COLO668 (cell line): ENCODE measurements around the gene CLMN.

ENCODE experiments used
- DNase-seq: peaks from one replicate; lab custom pipeline; 2025; ENCODE audit not compliant: unreplicated experiment; lab: John Stamatoyannopoulos, UW

CLMN gene

DNA sequence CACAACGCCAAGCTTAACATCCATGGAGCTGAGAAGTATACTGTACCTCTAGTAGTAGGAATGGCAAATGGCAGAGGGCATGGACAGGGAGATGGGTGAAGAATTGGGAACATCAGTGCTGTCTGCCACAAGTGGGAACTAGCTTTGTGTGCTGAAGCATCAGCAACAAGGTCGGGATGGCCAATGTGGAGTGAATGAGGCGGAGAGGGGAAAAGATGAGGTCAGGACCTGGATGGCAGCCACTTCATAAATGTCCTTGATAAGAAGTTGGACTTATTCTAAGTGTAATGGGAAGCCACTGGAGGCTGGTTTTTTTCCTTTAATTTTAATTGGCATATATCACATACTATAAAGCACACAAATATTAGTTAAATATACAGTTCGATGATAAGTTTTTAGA, 21.9 kb upstream of the CLMN start:
- no peak for DNase-seq

DNA sequence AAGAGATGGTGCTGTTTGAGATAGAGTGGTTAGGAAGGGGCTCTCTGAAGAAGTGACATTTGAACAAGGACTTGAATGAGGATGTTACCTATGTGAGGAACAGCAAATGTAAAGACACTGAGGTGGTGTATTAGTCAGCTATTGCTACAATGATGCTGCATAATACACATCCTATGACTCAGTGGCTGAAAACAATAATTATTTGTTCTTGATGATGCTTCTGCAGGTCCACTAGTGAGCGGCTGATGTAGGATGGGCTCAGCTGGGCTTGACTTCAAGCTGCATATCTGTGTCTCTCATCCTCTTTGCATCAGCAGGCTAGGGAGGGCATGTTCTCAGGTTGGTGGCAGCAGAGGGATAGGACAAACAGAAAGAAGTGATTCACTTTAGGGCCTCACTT, 21.4 kb upstream of the CLMN start:
- no peak for DNase-seq

DNA sequence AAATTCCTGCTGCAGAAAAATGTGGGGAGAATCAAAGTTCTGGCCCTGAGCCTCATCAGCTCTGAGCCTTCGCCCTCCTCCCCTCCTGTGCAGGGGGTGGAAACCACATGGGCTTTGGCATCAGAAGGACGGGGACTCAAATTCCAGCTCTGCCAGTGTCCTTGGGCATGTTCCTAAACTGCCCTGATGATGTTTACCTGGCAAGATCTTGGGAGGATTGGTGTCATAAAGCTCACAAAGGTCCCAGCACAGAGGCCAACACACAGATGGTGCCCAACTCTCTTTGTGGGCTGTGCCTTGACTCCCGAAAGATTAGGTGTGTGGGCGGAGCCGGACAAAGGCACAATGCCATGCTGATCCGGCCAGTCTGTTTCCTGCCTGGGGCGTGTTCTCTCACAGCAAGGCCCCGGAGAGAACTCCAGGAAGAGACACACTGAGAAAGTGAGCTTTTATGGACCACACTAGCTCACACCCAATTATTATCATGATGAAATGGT, 20.5 kb upstream of the CLMN start:
- DNase-seq, result no peak

DNA sequence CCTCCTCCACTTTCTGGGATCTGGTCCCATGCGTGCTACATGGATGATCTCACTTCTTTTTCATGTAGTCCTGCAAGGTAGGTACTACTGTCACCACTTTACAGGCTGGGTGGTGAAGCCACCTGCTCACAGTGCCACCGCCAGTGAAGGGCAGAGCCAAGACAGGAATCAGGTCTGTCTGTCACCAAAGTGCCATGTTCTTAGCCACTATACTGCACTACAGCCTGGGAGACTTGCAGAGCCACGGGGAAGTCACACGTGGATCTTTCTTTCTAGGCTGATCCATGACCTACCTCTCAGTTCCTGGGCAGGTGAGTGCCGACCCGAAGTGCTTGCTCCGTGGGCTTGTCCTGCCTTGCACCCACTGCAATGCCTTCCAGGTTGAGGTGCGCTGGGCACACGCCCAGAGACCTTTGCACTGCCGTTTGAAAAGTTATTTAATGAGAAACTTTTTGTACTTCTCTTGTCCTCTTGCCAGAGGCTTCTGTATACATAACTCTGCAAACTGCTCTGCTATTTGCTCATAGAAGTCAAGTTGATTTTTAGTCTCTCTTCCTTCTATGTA, 19.7 kb upstream of the CLMN start:
- no peak for DNase-seq

DNA sequence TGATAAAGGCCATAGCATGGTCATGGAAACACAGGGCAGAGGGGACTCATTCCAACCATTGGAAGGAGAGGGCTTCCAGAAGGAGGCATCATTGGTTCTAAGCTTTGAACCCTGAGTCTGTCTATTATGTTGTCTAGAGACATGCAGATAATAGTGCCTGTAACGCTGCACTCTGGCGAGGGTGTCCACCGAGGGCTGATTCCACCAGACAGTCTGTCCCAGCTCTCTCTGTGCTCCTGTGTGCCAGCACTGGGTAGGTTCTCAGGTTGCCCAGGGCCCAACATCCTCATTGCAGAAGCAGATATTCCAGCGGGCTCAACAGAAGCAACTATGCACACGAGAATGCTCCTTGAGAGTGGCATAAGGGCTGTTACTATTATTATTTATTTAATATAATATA, 18.7 kb upstream of the CLMN start:
- DNase-seq, result no peak

DNA sequence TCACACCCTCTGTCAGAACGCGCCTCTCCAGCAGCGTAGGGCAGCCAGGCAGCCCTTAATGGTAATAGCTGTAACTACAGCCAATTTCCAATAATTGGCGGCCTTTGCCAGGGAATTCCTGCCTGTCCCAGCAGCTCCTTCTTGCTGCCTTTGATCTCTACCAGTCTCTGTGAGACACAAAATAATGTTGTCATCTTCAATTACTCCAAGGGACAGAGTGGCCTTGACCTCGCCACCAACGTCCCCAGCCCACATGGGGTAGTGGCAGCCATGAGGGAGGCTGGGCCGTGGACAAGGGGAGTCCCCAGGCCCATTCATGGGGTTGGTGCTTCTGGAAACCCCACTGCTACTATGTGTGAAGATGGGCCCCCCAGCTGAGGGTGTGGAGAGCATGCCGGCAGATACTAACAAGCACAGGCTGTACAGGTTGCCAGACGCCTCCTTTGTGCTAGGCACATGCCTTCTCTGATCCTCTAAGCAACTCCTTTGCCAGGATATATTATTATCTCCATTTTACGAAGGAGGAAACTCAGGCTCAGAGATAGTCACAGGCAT, 17.4 kb upstream of the CLMN start:
- DNase-seq, result no peak

DNA sequence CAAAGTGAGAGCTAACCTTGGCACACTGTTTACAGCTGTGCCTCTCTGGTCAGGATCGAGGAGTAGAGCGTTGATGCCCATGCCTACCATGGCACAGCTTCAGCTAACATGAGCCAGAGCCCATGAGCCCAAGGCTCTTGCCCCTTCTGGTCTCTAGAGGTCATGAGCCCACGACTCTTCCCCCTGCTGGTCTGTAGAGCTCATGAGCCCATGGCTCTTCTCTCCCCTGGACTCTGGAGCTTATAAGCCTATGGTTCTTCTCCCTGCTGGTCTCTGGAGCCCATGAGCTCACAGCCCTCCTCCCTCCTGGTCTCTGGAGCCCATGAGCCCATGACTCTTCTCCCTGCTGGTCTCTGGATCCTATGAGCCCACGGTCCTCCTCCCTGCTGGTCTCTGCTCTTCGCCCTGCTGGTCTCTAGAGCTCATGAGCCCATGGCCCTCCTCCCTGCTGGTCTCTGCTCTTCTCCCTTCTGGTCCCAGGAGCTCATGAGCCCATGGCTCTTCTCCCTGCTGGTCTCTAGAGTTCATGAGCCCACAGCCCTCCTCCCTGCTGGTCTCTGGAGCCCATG, 16.6 kb upstream of the CLMN start:
- DNase-seq, result no peak

DNA sequence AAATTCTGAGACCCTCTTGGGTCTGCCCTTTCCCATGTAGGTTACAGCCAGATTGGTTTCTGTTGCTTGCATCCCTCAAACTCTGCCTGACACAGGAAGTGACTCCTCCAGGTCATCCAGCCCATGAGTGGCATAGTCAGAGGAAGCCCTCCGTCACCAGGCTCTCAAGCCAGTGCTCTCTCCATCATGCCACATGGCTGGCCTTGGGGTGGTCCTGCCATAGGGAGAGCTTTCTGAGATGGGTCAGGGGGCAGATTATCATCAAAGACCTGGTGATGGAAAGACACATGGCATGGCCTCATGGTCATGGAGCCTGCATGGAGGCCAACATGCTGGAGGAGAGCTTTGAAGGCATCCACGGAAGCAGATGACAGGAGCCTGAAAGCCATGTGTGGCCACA, 15.4 kb upstream of the CLMN start:
- DNase-seq, result no peak

DNA sequence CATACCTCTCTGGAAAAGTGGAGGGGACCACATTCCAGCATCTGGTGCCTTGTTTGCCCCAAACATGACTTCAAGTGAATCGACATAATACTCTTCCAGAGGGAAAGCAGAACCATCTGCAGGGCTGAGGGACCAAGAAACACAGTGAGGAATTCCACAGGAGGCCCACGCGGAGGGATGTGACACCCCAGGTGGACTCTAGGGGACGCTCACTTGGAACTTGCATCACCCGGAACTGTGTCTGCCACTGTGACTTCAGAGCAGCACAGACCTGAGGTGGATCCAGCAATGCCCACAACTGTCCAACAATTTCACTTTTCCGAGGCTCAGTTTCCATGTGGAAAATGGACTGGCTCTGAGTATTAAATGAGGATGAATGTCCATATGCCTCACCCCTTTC, 14.3 kb upstream of the CLMN start:
- no peak for DNase-seq

DNA sequence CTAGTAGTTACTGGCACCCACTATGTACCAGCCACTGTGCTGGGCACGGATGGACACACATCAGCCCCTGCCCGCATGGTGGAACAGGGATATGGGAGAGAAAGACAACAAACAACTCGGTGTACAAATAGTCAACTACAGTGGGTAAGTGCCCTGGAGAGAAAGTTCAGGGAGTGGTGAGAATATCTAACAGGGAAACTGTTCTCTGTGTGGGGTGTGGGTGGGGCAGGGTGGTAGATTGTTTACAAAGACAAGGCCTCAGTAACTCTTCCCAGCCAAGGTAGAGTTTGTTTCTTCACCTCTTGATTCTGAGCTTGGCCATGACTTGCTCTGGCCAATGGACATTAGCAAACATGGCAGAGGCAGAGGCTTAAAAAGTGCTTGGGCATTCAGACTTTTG, 12.9 kb upstream of the CLMN start:
- DNase-seq, result no peak

DNA sequence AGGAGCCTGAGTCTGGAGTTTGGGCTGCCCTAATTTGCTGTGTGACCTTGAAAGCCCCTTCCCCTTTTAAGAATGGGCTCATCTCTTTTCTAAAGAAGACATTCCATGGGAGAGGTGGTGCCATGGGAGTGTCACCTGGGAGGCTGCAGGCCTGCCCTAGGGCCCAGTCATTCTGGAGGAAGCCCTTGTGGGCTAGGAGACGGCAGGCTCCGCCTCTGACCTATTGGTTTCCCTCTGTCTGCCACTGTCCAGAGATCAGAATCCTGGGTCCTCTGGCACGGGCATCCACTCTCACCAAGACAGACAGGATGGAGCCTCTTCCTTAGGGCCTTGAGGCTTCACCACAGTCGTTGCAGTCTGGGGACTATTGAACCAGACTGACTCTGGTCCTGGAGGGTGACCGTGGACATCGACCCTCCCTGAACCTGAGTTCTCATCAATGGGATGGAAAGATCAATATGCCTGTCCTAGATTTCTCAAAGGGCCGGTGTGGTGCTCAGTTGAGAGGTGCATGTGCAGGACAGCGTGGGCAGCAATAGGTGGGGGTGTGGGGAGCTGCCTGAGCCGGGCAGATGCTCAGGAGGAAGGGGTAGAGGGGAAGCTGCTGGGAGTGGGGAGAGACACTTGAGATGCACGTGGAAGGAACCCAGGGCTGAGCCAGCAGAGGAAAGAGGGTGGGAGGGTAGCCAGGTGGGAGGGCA, 12.2 kb upstream of the CLMN start:
- DNase-seq, result no peak

DNA sequence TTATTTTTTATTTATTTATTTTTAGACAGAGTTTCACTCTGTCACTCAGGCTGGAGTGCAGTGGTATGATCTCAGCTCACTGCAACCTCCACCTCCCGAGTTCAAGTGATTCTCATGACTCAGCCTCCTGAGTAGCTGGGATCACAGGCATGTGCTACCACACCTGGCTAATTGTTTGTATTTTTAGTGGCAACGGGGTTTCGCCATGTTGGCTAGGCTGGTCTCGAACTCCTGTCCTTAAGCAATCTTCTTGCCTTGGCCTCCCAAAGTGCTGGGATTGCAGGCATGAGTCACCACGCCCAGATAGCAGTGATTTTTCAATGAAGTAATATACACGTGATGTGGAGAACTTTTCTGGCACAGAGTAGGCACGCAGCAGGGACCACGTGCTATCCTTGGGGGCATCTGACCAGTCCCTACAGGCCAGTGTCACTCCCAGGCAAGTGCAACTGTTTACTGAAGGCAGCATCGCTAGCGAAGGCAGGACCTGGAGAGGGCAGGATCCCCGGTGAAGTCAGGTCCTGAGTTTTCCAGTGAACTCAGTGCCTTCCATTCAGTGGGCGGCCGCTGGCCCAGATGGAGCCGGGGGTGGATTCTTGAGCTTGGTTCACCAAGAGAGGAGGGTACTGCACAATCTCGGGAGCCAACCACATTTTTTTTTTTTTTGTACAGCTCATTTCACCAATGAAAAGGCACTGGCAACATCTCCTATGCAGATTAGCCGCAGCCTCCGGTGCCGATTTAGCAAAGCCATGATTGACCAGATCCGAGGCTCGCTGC, 11.1 kb upstream of the CLMN start:
- DNase-seq, result no peak

DNA sequence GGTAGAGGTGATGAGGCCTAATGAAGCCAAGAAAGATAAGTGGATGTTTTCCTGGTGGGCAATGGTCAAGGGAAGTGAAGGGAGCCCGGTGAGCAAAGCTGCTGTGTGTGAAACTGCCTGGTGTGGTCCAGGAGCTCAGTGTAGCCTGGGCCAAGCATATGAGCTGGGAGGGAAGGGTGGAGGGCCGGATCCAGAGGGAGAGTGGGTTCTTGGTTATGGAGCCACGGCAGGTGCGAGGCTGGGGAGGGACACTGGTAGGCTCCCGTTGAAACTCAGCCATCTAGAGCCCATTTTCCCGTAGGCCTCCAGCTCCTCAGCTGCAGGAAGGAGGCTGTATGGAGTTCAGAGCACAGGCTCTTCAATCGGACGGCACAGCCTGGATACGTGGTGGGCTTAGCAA, 10.2 kb upstream of the CLMN start:
- DNase-seq, result no peak

DNA sequence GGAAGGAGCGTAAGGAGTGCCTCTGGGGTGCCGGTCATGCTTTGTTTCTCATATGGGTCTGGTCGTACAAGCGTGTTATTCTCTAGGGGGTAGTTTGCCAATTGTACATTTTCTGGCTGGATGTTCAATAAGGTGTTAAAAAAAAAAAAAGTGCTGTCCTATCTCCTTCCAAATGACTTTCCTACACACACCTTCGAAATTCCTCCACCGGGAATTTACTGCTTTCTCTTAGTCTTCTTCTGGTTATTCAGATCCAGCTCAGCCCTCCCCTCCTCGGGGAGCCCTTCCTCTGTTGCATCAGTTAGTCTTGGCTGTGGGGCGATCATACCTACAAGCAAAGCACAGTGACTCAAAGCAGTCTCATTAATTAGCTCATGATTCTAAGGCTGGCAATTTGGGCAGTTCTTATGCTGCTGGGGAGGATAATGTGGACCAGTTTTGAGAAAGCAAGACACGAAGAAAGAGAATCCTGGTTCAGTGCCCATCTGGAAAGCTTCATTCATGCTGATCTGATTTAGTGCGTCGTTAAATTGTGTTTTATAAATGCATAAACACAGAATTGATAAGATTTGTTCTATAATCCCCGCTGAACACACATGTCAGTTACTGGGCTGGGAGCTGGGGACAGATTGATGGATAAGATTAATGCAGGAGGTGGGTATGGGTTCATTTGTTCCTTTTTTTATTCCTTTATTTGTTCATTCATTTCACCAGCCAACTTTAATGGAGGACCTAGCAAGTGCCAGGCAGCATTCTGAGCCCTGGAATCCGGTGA, 9.2 kb upstream of the CLMN start:
- DNase-seq, result no peak

DNA sequence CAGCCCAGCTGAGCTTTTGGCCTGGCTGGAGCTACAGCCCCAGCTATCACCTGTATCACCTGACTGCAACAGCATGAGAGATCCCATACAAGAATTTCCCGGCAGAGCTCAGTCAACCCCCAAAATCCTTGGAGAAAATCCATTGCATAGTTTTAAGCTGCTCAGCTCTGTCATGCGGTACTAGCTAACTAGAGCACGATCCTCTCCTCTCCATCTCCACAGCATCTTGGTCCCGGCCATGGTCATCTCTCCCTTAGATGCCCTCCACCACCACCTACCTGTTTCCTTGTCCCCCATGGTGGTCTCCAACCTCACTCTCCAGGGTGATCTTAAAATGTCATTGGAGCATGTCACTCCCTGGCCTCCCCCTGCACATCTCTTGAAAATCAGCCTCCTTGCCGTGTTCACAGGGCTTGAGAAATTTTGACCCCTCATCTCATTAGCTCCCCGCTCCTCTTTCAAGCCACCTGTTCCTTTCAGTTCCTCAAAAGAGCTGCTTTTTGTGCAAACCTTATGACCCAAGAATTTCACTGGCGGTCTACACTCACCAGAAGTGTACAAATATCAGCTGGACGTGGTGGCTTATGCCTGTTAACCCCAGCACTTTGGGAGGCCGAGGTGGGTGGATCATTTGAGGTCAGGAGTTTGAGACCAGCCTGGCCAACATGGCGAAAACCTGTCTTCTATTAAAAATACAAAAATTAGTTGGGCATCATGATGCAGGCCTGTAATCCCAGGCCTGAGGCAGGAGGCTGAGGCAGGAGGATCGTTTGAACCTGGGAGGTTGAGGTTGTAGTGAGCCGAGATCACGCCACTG, 8.1 kb upstream of the CLMN start:
- DNase-seq, result no peak

DNA sequence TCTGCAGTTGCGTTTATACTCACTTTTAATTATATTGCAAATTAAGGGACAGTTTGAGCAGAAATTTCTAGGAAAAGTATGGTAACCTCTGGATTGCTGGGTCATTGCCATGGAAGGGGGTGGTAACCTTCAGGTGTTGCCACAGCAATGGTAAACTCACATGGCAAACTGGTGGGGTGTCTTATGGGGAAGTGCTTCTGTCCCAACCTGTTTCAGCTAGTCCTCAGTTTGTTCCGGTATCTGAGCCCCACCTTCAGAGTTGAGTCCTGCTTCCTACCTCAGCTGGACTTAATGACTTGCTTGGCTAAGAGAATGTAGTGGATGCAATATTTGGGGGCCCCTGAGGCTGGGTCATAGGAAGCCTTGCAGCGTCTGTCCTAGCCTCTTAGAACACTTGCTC, 7.3 kb upstream of the CLMN start:
- no peak for DNase-seq

DNA sequence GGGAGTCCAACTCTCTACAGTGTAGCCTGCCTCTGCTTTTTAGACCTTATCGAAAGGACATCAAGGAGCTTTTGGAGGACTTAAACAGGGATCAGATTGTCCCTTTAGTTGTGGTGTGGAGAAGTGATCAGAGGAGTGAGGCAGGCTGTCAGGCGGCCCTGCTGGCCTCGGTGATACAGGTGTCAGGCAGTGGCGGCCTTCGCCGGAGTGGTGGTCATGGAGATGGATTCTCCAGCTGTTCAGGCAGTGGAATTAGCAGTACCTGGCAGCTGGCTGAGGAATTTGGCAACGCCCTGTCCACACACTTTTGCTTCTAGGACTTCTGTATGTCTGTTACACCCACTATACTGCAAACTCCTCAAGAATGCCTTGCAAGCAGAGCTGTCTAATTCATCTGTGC, 4.2 kb upstream of the CLMN start:
- no peak for DNase-seq

DNA sequence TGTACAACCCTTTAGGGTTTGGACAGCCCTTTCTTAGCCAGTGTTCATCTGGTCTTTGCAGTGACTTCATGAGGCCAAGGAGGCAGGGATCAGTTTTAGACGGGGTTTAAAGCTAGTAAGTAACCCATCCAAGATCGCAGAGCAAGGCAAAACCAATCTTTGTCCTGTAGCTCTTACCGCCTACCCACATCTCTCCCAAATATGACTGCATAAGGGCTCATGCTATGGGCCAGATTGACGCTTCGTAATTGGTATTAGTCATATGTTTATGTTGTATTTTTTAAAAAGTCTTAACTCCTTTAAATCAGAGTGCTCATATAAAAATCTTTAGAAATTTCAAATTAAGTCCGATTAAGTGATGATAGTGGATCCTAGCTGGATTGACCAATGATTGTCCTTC, 3.7 kb upstream of the CLMN start:
- DNase-seq, result no peak

DNA sequence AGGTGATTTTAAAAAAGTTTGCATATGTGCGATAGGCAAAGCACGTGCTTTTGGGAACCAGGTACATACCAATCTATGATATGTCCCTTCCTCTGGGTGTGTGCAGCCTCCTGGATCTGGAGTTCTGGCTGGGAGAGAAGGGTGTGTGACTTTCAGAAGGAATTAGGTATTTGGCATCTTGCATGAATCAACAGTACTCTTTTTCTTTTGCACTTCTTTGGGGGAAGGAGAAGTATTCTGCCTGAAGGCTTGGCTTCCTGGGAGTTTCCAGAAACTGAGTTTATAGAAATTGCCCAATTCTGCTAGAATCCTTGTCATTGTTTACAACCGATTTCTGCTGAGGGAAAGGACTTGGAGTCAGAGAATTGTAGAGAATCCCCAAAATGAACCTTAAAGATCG, 2.9 kb upstream of the CLMN start:
- no peak for DNase-seq
